GM21528 (cell line): ENCODE data around the gene FANCD2.
"Not testable (repeated sequence)": the region's sequence is repeated elsewhere in the genome, so short reads cannot be mapped to it uniquely, and the experiment has no call there.

Experiments
- ATAC-seq: cut with Tn5 transposase; IDR thresholded peaks from one replicate; pipeline ENCODE4 v1.9.1; 2021; ENCODE audit warnings: mild to moderate bottlenecking, moderate library complexity; ENCODE audit not compliant: unreplicated experiment, low FRiP score

Gene FANCD2

DNA sequence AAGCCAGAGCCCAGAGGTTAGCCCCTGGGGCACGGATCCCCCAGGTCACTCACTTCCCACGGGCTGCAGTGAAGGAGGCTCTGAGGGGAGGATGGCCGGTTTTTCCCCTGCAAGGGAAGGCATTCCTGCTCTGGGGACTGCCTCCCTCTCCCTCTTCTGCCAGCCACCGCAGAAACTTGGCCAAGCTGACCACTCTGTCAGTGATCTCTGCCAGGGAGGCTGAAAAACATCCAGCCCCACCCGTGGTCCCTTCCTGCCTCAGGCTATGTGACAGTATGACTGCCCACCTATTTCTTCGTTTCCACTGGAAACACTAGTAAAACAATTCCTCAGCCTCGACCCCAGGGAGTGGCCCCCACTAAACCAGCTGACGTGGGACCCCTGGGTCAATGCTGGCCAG is 14.6 kb upstream of the FANCD2 start:
- no peak for ATAC-seq

GRCh38 chr3:10012106-10012505 is 14.1 kb upstream of the FANCD2 start:
- ATAC-seq: no peak

GRCh38 chr3:10015461-10015904 is 10.8 kb upstream of the FANCD2 start:
- ATAC-seq: no peak

DNA sequence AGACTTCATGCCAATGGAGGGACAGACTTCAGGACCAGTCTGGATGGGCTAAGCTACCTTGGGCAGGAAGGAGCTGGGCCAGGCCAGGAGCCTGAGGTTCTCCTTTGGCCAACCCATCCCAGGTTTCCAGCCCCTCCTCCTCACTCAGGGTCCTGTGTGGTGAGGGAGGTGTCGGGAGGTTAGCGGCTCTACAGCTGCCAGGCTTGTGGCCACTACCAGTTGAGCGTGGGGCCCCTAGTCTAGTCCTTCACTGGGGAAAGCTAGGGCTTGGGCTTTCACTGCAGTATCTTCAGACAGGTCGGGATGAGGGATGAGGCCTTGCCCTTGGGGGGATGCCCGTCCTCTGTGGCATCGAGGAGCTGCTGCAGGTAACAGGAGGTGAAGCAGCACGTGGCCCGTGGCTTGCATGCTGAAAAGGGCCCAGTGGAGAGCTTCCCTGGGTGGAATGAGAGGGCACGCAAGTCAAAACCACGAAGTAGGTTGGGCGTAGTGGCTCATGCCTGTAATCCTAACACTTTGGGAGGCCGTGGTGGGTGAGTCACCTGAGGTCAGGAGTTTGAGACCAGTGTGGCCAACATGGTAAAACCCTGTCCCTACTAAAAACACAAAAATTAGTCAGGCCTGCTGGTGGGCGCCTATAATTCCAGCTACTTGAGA is 8.5 kb upstream of the FANCD2 start:
- no peak for ATAC-seq

DNA sequence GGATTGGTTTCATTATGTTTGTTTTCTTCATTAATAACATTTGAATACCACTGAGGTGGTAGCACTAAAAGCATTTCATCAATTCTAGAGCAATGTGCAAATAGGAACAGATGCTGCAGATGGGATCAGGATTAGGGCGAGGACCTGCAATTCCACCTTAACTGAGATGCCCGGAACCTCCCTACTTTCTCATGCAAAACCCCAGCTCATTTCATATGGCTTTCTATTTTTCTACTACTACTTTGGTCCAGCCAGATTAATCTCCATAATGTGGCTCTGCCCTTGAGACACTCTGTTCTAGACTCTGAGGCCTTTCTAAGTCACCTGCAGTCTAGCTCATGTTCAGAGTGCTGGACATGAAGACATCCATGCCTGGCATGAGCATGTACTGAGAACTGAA is 7.4 kb upstream of the FANCD2 start:
- ATAC-seq: not testable (repeated sequence)

GRCh38 chr3:10019326-10019725 is 6.9 kb upstream of the FANCD2 start:
- no peak for ATAC-seq

DNA sequence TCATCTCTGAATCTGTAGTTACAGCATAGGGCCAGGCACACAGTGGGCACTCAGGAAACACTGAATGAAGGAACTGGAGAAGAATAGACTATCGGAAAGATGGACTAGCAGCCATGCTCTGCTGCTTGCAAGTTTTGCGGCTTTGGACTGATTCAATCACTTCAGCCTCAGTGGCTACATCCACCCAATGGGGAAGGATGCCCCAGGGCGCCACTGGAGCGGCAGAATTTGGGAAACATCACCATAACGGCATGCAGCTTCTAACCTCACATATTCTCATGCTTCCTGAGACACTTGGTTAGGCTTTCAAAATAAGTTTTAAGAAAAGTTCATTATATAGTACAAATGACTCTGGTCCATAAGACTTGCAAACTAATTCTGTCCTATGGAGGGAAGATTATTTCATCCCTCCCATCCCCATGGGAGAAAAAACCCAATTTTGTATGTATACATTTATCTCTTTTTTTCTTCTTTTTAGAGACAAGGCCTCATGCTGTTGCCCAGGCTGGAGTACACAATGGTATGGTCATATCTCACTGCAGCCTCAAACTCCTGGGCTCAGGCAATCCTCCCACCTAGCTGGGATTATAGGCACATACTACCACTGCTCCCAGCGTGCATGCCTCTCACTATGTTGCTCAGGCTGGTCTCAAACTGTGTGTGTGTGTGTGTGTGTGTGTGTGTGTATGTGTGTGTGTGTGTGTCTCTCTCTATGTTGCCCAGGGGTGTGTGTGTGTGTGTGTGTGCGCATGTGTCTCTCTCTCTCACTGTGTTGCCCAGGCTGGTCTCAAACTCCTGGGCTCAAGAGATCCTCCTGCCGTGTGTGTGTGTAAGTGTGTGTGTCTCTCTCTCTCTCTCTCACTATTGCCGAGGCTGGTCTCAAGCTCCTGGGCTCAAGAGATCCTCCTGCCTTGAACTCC is 4.1 kb upstream of the FANCD2 start:
- ATAC-seq: no peak

GRCh38 chr3:10023587-10024310 is 2.5 kb upstream of the FANCD2 start:
- no peak for ATAC-seq

DNA sequence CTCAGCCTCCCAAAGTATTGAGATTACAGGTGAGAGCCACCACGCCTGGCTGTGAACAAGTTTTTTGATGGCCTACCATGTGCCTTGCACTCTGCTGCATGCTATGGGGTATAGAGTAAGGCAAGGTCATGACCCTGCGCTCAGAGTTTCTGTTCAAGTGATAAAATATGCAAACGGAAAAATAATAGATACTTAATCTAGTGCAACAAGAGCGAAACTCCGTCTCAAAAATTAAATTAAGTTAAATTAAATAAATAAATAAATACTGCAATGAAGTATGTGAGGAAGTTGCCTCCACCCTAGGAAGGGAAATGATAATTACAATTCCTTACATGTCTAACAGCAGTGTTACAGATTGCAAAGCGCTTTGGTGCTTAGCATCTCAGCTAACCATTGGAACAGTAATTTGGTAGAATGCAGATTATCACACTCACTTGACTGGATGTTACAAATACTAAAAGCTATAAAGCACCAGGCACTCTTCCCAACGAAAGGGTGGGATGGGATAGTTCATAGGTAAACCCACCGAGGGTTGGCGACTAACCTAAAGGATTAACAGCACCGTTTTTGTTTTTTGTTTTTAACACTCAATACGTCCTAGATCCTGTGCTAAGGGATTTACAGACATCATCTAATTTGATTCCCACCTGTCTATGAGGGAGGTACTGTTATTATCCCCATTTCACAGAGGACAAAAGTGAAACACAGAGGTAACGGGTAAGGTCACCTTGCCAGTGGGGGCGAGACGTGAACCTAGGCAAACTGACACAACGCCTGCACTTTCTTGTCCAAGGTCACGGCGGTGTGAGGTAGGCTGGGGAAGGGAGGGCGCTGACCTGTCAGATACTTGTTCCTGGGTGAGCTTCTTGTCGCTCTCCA is 793 bp upstream of the FANCD2 start:
- no peak for ATAC-seq

DNA sequence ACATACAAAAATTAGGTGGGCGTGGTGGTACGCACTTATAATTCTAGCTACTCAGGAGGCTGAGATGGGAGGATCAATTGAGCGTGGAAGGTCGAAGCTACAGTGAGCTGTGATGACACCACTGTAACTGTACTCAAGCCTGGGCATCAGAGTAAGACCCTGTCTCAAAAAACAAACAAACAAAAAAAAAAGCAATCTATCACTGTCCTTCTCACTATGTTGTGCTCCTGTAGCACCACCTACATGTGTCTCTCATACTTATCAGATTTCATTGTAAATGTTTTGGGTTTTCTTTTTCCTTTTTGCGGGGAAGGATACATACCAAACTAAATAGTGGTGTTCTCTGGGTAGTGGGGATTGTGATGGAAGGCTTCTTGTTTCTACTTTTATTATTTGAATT is 14.8 kb downstream of the FANCD2 start:
- no peak for ATAC-seq

- no peak for ATAC-seq
Observed at GRCh38 chr3:10047876-10048275, 21.6 kb downstream of the FANCD2 start.

DNA sequence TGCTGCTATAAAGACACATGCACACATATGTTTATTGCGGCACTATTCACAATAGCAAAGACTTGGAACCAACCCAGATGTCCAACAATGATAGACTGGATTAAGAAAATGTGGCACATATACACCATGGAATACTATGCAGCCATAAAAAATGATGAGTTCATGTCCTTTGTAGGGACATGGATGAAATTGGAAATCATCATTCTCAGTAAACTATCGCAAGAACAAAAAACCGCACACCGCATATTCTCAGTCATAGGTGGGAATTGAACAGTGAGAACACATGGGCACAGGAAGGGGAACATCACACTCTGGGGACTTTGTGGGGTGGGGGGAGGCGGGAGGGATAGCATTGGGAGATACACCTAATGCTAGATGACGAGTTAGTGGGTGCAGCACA is 26.8 kb downstream of the FANCD2 start:
- not testable (repeated sequence) for ATAC-seq

GRCh38 chr3:10055097-10055496 is 28.9 kb downstream of the FANCD2 start:
- ATAC-seq: no peak

DNA sequence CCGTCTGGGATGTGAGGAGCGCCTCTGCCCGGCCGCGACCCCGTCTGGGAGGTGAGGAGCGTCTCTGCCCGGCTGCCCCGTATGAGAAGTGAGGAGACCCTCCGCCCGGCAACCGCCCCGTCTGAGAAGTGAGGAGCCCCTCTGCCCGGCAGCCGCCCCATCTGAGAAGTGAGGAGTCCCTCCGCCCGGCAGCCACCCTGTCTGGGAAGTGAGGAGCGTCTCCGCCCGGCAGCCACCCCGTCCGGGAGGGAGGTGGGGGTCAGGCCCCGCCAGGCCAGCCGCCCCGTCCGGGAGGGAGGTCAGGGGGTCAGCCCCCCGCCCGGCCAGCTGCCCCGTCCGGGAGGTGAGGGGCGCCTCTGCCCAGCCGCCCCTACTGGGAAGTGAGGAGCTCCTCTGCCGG is 43.8 kb downstream of the FANCD2 start:
- not testable (repeated sequence) for ATAC-seq

DNA sequence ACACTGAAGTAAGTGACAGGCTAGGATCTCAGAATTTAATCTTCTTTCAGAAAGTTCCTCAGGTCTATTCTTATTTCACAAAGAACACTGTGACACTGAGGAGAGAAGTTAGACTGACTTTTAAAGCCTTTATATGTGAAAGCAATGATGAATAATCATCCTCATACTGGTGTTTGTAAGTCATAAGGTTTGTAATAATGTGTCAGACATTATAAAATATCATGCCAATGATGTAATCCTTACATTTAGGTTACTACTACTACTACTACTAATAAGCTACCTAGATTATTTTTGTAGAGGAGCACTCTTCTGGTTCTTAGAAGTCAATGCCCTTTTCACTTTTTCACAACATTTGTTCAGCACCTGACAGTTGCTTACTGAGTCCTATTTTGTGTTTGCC is 48.4 kb downstream of the FANCD2 start:
- ATAC-seq: no peak

- no peak for ATAC-seq
Observed at GRCh38 chr3:10081871-10082270, 55.6 kb downstream of the FANCD2 start.

DNA sequence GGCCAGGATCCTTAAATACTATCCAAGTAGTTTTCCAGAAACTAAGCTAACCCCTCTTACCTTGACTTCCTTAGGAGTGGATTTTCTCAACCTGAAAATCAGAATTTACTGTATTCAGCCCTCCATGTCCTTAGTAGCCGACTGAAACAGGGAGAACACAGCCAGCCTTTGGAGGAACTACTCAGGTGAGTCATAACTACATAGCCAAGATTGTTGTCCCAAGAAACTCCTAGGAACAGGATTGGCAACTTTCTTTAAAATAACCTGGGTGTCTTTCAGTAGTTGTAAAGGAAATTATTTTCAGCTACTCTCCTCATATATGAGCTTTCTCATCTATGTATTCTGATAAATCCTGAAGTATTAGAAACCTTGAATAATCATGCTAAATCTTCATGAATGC is 59.5 kb downstream of the FANCD2 start:
- ATAC-seq: no peak

GRCh38 chr3:10088256-10088655 is 62.0 kb downstream of the FANCD2 start:
- no peak for ATAC-seq

GRCh38 chr3:10090179-10090578 is 63.9 kb downstream of the FANCD2 start:
- no peak for ATAC-seq

DNA sequence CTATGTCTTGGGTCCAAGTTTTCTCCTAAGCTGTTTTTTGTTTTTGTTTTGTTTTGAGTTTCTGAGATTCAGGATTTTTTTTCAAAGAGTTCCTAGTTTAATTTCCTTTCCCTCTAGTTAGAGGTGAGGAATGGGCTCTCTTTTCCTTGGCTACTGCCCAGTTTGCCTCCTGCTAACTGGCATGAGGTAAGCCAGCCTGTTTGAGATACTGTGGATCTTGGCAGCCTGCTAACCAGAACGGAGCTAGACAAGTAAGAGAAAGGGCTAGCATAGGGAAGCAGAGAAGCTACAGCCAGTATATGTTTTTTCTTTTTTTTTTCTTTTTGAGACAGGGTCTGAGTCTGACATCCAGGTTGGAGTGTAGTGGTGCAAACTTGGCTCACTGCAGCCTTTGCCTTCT is 64.5 kb downstream of the FANCD2 start:
- not testable (repeated sequence) for ATAC-seq
